Muscle layer of colon (tissue), 2 donors: Measurements from ENCODE around the gene IL26.

Experiments used
- H3K27ac ChIP-seq: one replicate; pipeline ENCODE4 v1.7.0; 2013; ENCODE audit warnings: low read depth, mild to moderate bottlenecking, low read length, moderate library complexity
- H3K27me3 ChIP-seq, 2 donors: one replicate each; pipeline ENCODE4 v1.7.0; 2013; ENCODE audit warnings: low read length in 2 of 2, mild to moderate bottlenecking in 2 of 2; ENCODE audit not compliant: insufficient read depth in 2 of 2, control insufficient read depth in 1 of 2
- H3K36me3 ChIP-seq: one replicate; pipeline ENCODE4 v1.7.0; 2013; ENCODE audit warnings: mild to moderate bottlenecking, low read length; ENCODE audit not compliant: insufficient read depth
- H3K4me1 ChIP-seq: one replicate; pipeline ENCODE4 v1.7.0; 2013; ENCODE audit warnings: mild to moderate bottlenecking, low read length; ENCODE audit not compliant: insufficient read depth
- H3K4me3 ChIP-seq, 2 donors: one replicate each; pipeline ENCODE4 v1.7.0; 2013; ENCODE audit warnings: low read length in 2 of 2, low read depth in 1 of 2, mild to moderate bottlenecking in 1 of 2, moderate library complexity in 1 of 2
- H3K9ac ChIP-seq: one replicate; pipeline ENCODE4 v1.7.0; 2013; ENCODE audit warnings: low read length
- H3K9me3 ChIP-seq: one replicate; pipeline ENCODE4 v1.7.0; 2013; ENCODE audit warnings: mild to moderate bottlenecking, low read length
- donor health status: abdominal sarcoma.
- donor health status: Adenocarcinoma of cecum.

IL26 gene

DNA sequence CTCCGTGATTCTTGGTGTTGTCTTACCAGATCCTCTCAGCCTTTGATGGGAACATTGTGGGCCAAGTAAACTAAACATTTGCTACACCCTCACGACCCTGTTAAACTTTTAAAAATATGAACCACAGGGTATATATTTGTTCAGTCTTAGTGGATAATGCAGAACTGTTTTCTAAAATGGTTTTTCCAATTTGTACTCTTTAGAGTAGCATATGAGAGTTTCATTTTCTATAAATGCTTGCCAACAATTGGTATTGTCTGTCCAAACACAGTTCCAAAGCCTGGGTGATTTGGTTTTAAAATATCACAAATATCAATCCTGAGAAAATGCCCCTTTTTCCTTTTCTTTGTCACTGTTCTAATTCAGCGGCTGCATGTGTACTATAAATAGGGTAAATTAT is 34.5 kb upstream of the IL26 start:
- no peak overlapping the region for H3K4me3 ChIP-seq
- H3K9ac ChIP-seq: no peak overlapping the region
- no peaks in the 10 kb centered on the region for H3K27me3 ChIP-seq
- H3K4me1 ChIP-seq: no peaks in the 10 kb centered on the region
- H3K27ac ChIP-seq: no peak overlapping the region
- H3K9me3 ChIP-seq: no peaks in the 10 kb centered on the region
- H3K36me3 ChIP-seq: no peaks in the 10 kb centered on the region

DNA sequence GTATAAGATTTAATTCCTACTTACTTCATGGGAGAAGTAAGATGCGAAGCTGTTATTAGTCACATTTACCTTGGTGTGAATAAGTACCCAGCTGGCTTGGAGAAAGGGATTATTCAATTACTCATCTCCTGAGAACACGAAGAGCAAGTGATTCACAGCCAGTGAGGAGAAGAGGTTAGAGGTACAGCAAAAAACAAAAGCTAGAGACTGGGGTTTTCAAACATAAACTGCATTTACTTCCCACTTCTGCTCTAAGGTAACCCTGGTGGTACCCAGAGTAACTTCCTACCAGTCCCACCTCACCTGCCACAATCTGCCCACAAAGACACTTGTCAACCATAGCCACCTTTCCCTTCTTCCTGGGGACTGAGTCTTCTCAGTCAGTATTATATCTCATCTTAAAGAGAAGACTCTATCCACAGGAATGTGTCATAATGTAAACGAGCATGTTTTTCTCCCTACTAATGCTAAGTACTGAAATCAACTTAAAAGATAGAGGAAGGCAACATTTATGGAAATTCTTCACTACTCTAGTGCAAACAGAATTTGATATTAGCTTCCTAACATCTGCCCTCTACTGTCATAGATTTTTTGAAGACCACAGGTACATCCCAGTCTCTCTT is 33.8 kb upstream of the IL26 start:
- no peaks in the 10 kb centered on the region for H3K36me3 ChIP-seq
- H3K27ac ChIP-seq: no peak overlapping the region
- no peaks in the 10 kb centered on the region for H3K4me1 ChIP-seq

DNA sequence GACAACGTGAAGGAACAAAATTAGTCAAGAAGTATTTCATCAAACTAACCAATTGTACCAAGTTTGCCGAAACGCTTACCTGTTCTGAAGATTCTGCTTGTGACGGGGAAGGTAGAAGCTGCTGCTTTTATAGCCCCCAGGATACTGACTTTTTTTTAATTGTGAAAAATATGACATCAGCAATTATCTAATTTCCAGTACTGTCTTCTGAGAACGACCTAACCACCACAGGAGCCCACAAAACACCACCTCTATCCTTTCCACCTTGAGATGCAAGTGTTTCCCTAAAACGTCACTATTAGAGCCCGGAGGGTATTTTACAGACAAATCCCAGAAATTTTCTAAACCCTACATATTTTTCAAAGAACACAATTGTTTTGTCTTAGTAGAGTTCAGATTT is 27.9 kb upstream of the IL26 start, which contains the start of gene IL22:
Gene IL22, minus strand, starts transcription at position 101 of the 400 bp plus-strand sequence. CDS start 156 bp downstream, outside the sequence.
- H3K4me1 ChIP-seq: no peaks in the 10 kb centered on the region
- H3K36me3 ChIP-seq: no peaks in the 10 kb centered on the region
- no peak within 1 kb of the TSS for H3K9ac ChIP-seq
- no peaks in the 10 kb centered on the region for H3K27me3 ChIP-seq
- H3K4me3 ChIP-seq: no peak within 1 kb of the TSS
- H3K9me3 ChIP-seq: no peaks in the 10 kb centered on the region
- H3K27ac ChIP-seq: no peak within 1 kb of the TSS

More for the DNA sequence above, 33.8 kb upstream of the IL26 start:
- Histone ChIP-seq H3K9ac (no peak overlapping the region), H3K9me3 (no peaks in the 10 kb centered on the region), H3K4me3 (no peak overlapping the region), H3K27me3 (no peaks in the 10 kb centered on the region)

DNA sequence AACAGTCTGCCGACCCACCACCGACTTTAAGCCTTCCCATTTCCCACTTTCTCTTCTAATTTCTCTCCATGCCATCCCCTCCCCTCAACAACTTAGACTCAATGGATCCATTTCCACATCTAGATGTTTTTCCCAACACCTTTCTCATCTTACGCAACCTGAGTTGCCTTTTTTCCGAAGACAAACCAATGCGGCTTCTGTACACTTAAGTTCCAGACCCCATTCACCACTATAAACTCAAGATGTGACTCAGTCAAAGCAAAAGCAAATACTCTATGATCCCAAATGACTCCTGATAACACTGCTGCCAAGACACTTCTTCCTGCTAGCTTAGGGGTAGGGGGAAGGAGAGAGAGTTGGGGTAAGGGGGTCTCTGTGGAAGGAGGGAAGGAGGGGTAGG is 26.5 kb upstream of the IL26 start:
- Histone ChIP-seq H3K36me3 (no peaks in the 10 kb centered on the region), H3K9me3 (no peaks in the 10 kb centered on the region), H3K27ac (no peak overlapping the region)

DNA sequence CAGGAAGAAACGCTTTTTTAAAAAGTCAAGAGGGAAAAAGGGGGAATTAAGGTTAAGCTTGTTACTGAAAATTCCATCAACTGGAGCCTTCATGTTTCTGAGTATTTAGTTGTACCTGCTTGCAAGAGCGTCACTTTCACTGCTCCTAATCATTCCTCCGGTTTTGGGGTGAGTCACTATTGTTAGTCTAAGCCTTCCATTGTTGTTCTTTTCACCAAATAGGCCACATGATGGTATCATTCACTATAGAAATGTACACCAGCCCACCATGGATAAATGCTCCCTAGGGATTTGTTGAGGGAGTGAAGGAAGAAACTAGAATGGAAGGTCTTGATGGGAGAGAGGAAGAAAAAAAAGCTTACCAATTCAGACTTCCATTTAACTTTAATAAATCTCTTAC is 24.8 kb upstream of the IL26 start:
- Histone ChIP-seq H3K4me1 (peaks cover 10% of the 10 kb centered on the region), H3K27me3 (no peaks in the 10 kb centered on the region)

More for the DNA sequence above, 26.5 kb upstream of the IL26 start:
- Histone ChIP-seq H3K4me1 (no peaks in the 10 kb centered on the region), H3K9ac (no peak overlapping the region), H3K27me3 (no peaks in the 10 kb centered on the region), H3K4me3 (no peak overlapping the region)

DNA sequence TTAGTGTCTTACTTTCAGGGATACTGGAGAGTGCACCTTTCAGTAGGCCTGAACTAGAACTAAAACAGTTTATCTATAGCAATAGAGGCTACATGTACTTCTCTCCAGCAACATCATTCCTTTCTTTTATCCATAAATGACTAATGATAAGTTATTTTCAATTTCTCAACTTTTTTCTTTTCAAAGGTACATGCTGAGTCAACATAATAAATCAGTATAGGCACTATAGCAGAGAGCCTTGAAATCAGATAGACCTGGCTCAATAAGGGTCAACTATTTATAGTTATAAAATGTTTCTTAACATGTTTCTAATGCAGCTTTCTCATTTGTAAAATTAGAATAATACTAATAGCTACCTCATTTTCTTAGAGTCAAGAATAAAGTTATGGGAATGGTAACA is 22.2 kb upstream of the IL26 start:
- Histone ChIP-seq H3K9ac (no peak overlapping the region), H3K9me3 (no peaks in the 10 kb centered on the region), H3K27me3 (no peaks in the 10 kb centered on the region), H3K4me1 (peaks cover 10% of the 10 kb centered on the region), H3K4me3 (no peak overlapping the region), H3K36me3 (no peaks in the 10 kb centered on the region), H3K27ac (no peak overlapping the region)

More for the DNA sequence above, 24.8 kb upstream of the IL26 start:
- Histone ChIP-seq H3K36me3 (no peaks in the 10 kb centered on the region), H3K4me3 (no peak overlapping the region), H3K9ac (no peak overlapping the region), H3K9me3 (no peaks in the 10 kb centered on the region), H3K27ac (no peak overlapping the region)

DNA sequence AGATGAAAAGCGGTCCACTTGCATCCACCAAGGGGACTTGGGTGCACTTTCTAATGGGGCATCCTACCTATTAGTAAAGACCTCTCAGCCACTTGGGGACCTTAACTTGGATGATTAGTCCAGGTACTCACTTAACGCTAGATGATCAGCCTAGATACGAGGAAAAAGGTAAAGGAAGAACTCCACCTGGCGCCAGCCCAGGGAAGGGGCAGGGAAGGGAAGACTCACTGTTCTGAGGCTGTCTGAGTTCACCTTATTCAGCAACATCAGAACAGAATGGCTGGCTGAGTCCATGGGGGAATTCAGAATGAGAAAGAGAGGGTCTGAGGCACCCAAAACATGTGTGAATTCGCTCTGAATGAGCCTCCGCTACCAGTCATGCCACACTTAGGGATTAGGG is 20.7 kb upstream of the IL26 start:
- Histone ChIP-seq H3K27ac (peak overlapping the region; percentile 82), H3K9ac (peak overlapping the region; percentile 60), H3K9me3 (no peaks in the 10 kb centered on the region), H3K36me3 (no peaks in the 10 kb centered on the region), H3K4me1 (peaks cover 14% of the 10 kb centered on the region), H3K27me3 (no peaks in the 10 kb centered on the region), H3K4me3 (peak overlapping the region in 1 of 2 donors; percentile 63)

DNA sequence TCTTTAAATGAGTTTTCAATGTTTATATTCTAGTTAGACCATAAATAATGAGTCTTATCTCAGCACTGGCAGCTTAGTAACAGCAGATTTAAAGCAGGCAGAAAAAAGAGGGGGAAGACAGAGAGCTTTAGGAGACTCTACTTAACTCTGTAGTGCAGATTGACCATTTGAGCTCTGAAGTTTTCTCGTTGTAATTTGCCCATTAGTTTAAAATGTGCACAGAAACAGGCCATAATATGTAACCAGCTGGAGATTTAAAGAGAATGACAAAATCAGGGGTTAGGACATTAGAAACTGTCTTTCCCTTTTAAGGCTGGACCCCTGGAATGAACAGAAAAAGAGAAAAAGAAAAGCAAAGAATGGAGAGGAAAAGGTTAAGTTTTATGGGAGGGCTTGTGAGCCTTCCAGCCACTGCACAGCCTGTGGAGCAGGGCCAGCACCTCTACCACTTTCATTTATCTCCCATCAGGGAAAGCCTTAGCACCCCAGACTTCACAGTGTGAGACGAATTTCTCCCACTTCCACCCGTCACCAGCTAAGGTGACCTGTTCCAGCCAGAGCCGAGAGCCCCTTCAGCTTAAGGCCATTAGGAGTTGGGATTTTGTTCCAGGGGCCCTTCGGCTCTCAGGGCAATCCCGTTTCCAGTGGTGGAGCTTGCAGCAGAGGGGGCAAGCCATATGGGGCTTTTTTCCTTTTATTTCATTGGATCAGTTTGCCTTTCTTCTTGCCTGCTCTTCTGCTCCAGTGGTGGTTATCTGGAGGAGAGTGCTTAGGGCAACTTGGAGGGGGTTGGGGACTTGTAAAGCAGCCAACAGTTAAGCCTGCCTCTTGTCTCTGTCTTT is 19.8 kb upstream of the IL26 start:
- H3K9me3 ChIP-seq: no peaks in the 10 kb centered on the region
- no peaks in the 10 kb centered on the region for H3K27me3 ChIP-seq
- H3K9ac ChIP-seq: peak overlapping the region; percentile 60
- peaks cover 24% of the 10 kb centered on the region for H3K4me1 ChIP-seq
- H3K36me3 ChIP-seq: no peaks in the 10 kb centered on the region
- H3K27ac ChIP-seq: peak overlapping the region; percentile 82
- H3K4me3 ChIP-seq: peak overlapping the region; percentile 39 to 63

DNA sequence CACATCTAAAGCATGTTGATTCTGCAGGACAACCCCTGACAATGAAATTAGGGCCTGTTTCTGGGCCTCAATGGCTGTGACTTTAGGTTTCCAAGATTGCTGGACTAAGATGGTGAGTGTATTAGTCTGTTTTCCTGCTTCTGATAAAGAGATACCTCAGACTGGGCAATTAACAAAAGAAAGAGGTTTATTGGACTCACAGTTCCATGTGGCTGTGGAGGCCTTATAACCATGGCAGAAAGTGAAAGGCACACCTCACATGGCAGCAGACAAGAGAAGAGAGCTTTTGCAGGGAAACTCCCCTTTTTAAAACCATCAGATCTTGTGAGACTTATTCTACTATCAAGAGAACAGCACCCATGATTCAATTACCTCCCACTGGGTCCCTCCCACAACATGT is 17.2 kb upstream of the IL26 start:
- H3K4me3 ChIP-seq: no peak overlapping the region
- no peak overlapping the region for H3K9ac ChIP-seq
- no peak overlapping the region for H3K27ac ChIP-seq
- H3K4me1 ChIP-seq: peaks cover 29% of the 10 kb centered on the region
- H3K27me3 ChIP-seq: no peaks in the 10 kb centered on the region
- no peaks in the 10 kb centered on the region for H3K9me3 ChIP-seq
- H3K36me3 ChIP-seq: no peaks in the 10 kb centered on the region

DNA sequence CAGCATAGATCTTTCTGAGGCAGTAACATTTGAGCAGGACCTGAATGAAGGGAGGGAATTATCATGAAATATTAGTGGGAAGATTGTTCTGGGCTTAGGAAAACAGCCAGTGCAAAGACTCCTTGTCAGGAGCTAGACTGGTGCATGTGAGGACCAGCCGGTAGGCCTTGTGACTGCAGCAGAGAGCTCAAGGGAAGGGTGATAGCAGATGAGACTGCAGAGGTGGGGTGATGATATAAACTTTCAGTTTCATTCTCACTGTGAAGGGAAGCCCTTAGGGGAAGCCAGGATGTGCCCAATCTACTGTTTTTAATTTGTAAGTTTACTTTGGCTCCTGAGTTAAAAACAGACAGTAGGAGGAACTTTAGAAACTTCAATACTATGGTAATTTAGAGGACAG is 15.4 kb upstream of the IL26 start:
- Histone ChIP-seq H3K36me3 (no peaks in the 10 kb centered on the region), H3K27me3 (no peaks in the 10 kb centered on the region), H3K9ac (no peak overlapping the region), H3K9me3 (no peaks in the 10 kb centered on the region), H3K27ac (peak overlapping the region; percentile 74), H3K4me1 (peaks cover 40% of the 10 kb centered on the region), H3K4me3 (peak overlapping the region in 1 of 2 donors; percentile 36)

DNA sequence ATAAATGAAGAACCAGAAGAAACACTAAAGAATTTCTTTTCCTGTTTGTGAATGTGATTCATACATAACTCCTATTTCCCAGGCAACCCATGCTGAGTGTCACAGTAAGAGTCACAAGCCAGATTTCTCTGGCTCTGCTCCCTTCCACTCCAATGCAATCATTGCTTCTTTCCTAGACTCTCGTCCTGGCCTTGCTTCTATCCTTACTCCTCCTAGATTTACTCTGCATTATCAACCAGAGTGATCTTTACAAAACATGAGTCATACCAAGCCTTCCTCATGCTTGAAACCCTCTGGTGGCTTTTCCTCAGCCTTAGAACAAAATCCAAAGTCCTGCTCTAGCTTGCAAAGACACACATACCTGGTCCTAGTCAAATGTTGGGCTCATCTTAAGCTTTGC is 14.5 kb upstream of the IL26 start:
- H3K9me3 ChIP-seq: no peaks in the 10 kb centered on the region
- H3K4me1 ChIP-seq: peaks cover 38% of the 10 kb centered on the region
- H3K27ac ChIP-seq: no peak overlapping the region
- no peaks in the 10 kb centered on the region for H3K36me3 ChIP-seq
- no peaks in the 10 kb centered on the region for H3K27me3 ChIP-seq
- no peak overlapping the region for H3K9ac ChIP-seq
- H3K4me3 ChIP-seq: no peak overlapping the region
